Thyroid gland (tissue), 4 donors: Measurements from ENCODE around the gene FBXL7.

Source experiments
- CTCF ChIP-seq, 6 experiments: fragments of 200-600 bp in 3 of 6; fragments of 450-650 bp in 3 of 6; sonication (generic) in 3 of 6; IDR thresholded peaks; one replicate each; pipeline ENCODE4 v1.5.1; 2016 to 2019; ENCODE audit warnings: antibody characterized with exemption in 6 of 6, mild to moderate bottlenecking in 2 of 6, inconsistent platforms in 1 of 6, moderate library complexity in 1 of 6
- POLR2A ChIP-seq, 2 donors: fragments of 450-650 bp; IDR thresholded peaks; one replicate each; pipeline ENCODE4 v1.6.1; 2017; ENCODE audit warnings: antibody characterized with exemption in 2 of 2, mild to moderate bottlenecking in 2 of 2, moderate library complexity in 1 of 2

GRCh38 chr5:15796096-15796495 lies 296.1 kb downstream of the FBXL7 start:
- TF ChIP-seq CTCF (IDR thresholded peaks at IDR 0.05): no peak
- no peak for TF ChIP-seq POLR2A (IDR thresholded peaks at IDR 0.05)
